ENCODE measurements around the gene MAP3K2.
"Not testable (repeated sequence)": the region's sequence is repeated elsewhere in the genome, so short reads cannot be mapped to it uniquely, and the experiment has no call there.

The MAP3K2 gene

GRCh38 chr2:127413200-127413599, 25.4 kb upstream of the MAP3K2 start:
- no peak overlapping the region for H3K27ac ChIP-seq (ENCODE audit: low read depth, low read length, severe bottlenecking)
- H3K4me3 ChIP-seq (ENCODE audit: extremely low read depth, insufficient read depth, low read length, poor library complexity, severe bottlenecking), result no peak overlapping the region
- H3K36me3 ChIP-seq (ENCODE audit: control insufficient read depth, insufficient read depth, low read length), result no peaks in the 10 kb centered on the region
- no CpG with 5 or more reads among the region's 3 CpGs for WGBS, 2 experiments (ENCODE audit: insufficient coverage in 2 of 2)
- H3K9me3 ChIP-seq (ENCODE audit: control insufficient read depth, low read length), result peaks cover 7% of the 10 kb centered on the region
- H3K4me1 ChIP-seq (ENCODE audit: control insufficient read depth, insufficient read depth, low read length, poor library complexity, severe bottlenecking), result peaks cover 15% of the 10 kb centered on the region

DNA sequence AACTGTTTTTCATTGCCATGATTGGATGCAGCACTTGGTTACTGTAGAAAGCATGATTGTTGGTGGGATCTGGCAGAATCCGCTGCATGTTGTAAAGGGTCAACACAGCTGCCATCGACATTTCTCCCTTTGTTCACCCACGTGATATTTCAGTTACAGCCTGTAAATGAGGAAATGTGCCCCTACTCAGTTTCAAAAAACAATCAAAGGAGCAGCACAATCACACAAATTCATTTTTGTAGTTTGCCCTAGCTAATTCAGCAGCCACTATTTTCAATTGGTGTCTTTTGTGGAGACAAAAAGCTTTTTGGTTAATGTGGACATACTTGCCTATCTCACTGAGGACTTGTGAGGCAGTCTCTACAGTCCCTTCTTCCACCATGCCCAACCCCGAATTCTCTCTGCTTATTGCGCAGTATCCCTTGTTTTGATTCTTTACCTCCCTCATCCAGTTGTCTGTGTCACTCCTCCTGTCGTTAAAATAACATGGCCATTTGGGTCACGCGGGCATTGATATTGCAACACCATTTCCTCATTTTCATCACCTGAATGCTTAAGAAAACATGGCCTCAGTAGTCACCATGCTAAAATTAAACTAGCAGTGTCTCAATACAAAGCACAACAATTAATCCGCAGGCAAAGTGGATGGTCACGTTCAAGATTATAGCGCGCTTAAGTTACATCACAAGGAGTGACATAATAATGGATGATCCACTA, 24.0 kb upstream of the MAP3K2 start:
- no peak overlapping the region for H3K4me3 ChIP-seq (ENCODE audit: extremely low read depth, insufficient read depth, low read length, poor library complexity, severe bottlenecking)

DNA sequence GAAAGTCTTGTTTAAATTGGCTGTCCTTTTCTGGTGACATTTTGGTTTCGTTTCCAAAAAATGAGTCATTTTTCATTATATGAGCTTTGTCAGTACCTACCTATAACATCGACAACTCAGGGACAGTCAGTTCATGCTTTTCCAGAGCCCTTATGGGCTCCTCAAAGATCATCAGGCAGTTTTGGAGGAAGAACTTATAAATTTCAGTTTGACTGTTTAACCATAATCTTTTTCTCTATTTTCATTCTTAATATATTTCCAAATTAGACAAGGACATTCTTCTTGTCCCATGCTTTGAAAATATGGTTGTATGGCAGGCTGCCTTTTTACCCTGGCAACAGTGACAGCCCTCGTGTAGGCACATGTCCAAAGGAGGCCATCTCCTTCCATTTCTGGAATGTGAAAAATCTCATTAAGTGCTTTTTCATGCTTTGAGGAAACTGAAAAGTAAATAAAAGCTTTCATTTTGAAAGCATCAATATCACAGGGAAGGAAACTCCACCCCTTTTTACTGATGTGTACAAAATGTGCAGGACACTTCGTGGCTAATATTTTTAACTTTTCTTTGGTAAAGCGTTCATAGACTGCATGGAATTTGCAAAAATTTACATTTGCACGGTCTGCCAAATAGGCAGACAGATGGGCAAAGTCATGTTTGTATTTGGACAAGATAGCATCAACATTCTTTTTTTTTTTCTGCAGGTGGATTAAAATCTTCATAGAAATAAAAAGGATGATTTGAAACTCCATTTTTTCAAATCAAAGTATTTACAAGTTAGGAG, 23.3 kb upstream of the MAP3K2 start:
- Histone ChIP-seq H3K4me1 (ENCODE audit: control insufficient read depth, insufficient read depth, low read length, poor library complexity, severe bottlenecking) (peaks cover 19% of the 10 kb centered on the region), H3K36me3 (ENCODE audit: control insufficient read depth, insufficient read depth, low read length) (no peaks in the 10 kb centered on the region), H3K9me3 (ENCODE audit: control insufficient read depth, low read length) (peaks cover 7% of the 10 kb centered on the region), H3K4me3 (ENCODE audit: extremely low read depth, insufficient read depth, low read length, poor library complexity, severe bottlenecking) (no peak overlapping the region), H3K27ac (ENCODE audit: low read depth, low read length, severe bottlenecking) (no peak overlapping the region)
- WGBS, 2 experiments (ENCODE audit: insufficient coverage in 2 of 2), result 92 to 93% methylated on average over 4 to 5 of the region's 6 CpGs

More for the DNA sequence above, 24.0 kb upstream of the MAP3K2 start:
- no peaks in the 10 kb centered on the region for H3K36me3 ChIP-seq (ENCODE audit: control insufficient read depth, insufficient read depth, low read length)
- peaks cover 20% of the 10 kb centered on the region for H3K4me1 ChIP-seq (ENCODE audit: control insufficient read depth, insufficient read depth, low read length, poor library complexity, severe bottlenecking)
- no peak overlapping the region for H3K27ac ChIP-seq (ENCODE audit: low read depth, low read length, severe bottlenecking)
- H3K9me3 ChIP-seq (ENCODE audit: control insufficient read depth, low read length), result peaks cover 7% of the 10 kb centered on the region
- WGBS, 2 experiments (ENCODE audit: insufficient coverage in 2 of 2), result 84 to 88% methylated on average over 11 to 12 of the region's 12 CpGs

DNA sequence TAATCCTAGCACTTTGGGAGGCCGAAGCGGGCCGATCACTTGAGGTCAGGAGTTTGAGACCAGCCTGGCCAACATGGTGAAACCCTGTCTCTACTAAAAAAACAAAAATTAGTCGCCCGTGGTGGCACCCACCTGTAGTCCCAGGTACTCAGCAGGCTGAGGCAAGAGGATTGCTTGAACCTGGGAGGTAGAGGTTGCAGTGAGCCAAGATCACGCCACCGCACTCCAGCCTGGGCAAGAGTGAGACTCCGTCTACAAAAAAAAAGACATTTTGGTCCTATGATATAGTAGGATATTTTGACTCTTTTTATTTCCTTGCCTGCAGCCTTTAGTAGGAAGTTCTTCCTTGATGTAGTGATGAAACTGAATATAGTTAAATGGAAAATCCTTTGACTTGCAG, 21.9 kb upstream of the MAP3K2 start:
- H3K36me3 ChIP-seq (ENCODE audit: control insufficient read depth, insufficient read depth, low read length); H3K27ac ChIP-seq (ENCODE audit: low read depth, low read length, severe bottlenecking); H3K9me3 ChIP-seq (ENCODE audit: control insufficient read depth, low read length); H3K4me3 ChIP-seq (ENCODE audit: extremely low read depth, insufficient read depth, low read length, poor library complexity, severe bottlenecking): not testable (repeated sequence)
- peaks cover 30% of the 10 kb centered on the region for H3K4me1 ChIP-seq (ENCODE audit: control insufficient read depth, insufficient read depth, low read length, poor library complexity, severe bottlenecking)
- WGBS, 2 experiments (ENCODE audit: insufficient coverage in 2 of 2), result 84 to 96% methylated on average over 3 to 8 of the region's 8 CpGs

- WGBS, 2 experiments (ENCODE audit: insufficient coverage in 2 of 2), result 61 to 74% methylated on average over 5 to 9 of the region's 10 CpGs
- peak overlapping the region; percentile 36 for H3K4me3 ChIP-seq (ENCODE audit: extremely low read depth, insufficient read depth, low read length, poor library complexity, severe bottlenecking)
- peaks cover 7% of the 10 kb centered on the region for H3K9me3 ChIP-seq (ENCODE audit: control insufficient read depth, low read length)
- H3K4me1 ChIP-seq (ENCODE audit: control insufficient read depth, insufficient read depth, low read length, poor library complexity, severe bottlenecking), result peaks cover 31% of the 10 kb centered on the region
- H3K36me3 ChIP-seq (ENCODE audit: control insufficient read depth, insufficient read depth, low read length), result no peaks in the 10 kb centered on the region
- H3K27ac ChIP-seq (ENCODE audit: low read depth, low read length, severe bottlenecking), result peak overlapping the region; percentile 95
Observed at GRCh38 chr2:127408807-127409099, 21.0 kb upstream of the MAP3K2 start.

DNA sequence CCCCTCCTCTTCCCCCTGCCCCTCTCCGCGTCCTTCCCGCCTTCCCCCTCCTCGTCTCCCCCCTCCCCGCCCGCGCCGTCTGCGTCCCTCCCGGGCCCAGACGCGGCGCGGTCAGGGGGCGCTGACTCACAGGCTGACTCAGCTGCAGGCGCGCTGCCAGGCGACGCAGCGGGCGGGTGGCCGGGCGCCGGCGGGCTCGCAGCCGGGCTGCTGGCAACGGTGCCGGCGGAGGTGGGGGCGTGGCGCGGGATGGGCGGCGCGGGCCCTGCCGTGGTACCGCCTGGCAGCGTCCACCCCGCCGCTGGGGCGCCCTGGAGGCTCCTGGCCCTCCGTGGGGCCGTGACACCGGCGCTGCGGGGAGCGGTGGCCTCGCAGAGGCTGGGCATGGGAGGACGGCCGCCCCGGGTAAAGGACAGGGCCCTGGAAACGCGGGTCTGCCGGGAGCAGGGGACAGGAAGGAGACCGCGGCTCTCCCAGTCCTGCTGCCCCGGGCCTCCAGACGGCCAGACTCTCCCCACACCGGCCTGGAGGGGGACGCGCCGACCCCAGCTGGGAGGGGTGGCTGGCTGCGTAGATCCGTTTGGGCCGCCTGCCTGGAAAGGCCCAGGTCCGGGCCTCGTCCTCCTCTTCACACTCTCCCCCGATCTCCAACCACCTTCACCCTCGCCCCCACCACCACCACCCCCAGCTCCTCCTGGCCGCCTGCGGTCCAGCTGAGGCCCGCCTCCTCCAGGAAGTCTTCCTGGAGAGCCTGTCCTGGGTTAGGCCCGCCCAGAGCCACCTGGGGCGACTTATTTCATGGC, 20.4 kb upstream of the MAP3K2 start:
- Histone ChIP-seq H3K4me3 (ENCODE audit: extremely low read depth, insufficient read depth, low read length, poor library complexity, severe bottlenecking) (peak overlapping the region; percentile 36), H3K36me3 (ENCODE audit: control insufficient read depth, insufficient read depth, low read length) (no peaks in the 10 kb centered on the region), H3K4me1 (ENCODE audit: control insufficient read depth, insufficient read depth, low read length, poor library complexity, severe bottlenecking) (peaks cover 31% of the 10 kb centered on the region), H3K9me3 (ENCODE audit: control insufficient read depth, low read length) (peaks cover 7% of the 10 kb centered on the region), H3K27ac (ENCODE audit: low read depth, low read length, severe bottlenecking) (peak overlapping the region; percentile 95)
- 2 to 6% methylated on average over 31 to 67 of the region's 75 CpGs for WGBS, 2 experiments (ENCODE audit: insufficient coverage in 2 of 2)

DNA sequence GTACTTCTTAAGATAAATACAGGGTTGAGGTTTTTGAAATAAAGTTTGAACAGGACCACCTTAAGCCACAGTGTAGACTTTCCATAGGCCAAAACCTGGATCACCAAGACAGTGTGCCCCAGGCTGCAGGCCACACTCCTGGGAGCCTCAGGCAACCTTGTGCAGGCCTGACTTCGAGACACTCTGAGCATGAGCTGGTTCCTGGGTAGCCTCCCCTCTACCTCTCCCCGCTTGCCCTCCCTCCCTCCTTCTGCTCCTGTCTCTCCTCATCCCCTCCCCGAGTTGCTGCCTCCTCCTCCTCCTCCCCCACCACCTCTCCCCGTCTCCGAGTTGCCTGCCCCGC, 19.9 kb upstream of the MAP3K2 start:
- Histone ChIP-seq H3K4me3 (ENCODE audit: extremely low read depth, insufficient read depth, low read length, poor library complexity, severe bottlenecking) (no peak overlapping the region), H3K36me3 (ENCODE audit: control insufficient read depth, insufficient read depth, low read length) (no peaks in the 10 kb centered on the region), H3K27ac (ENCODE audit: low read depth, low read length, severe bottlenecking) (peak overlapping the region; percentile 95), H3K9me3 (ENCODE audit: control insufficient read depth, low read length) (peaks cover 7% of the 10 kb centered on the region), H3K4me1 (ENCODE audit: control insufficient read depth, insufficient read depth, low read length, poor library complexity, severe bottlenecking) (peaks cover 31% of the 10 kb centered on the region)
- 5% methylated on average over 2 of the region's 6 CpGs; no CpG with 5 or more reads in 1 of the 2 experiments for WGBS, 2 experiments (ENCODE audit: insufficient coverage in 2 of 2)

- no peaks in the 10 kb centered on the region for H3K36me3 ChIP-seq (ENCODE audit: control insufficient read depth, insufficient read depth, low read length)
- no peak overlapping the region for H3K4me3 ChIP-seq (ENCODE audit: extremely low read depth, insufficient read depth, low read length, poor library complexity, severe bottlenecking)
- H3K4me1 ChIP-seq (ENCODE audit: control insufficient read depth, insufficient read depth, low read length, poor library complexity, severe bottlenecking), result peaks cover 34% of the 10 kb centered on the region
- H3K27ac ChIP-seq (ENCODE audit: low read depth, low read length, severe bottlenecking), result no peak overlapping the region
- WGBS, 2 experiments (ENCODE audit: insufficient coverage in 2 of 2), result 93 to 95% methylated on average over 7 to 8 of the region's 9 CpGs
- peaks cover 3% of the 10 kb centered on the region for H3K9me3 ChIP-seq (ENCODE audit: control insufficient read depth, low read length)
Observed at GRCh38 chr2:127407091-127407490, 19.3 kb upstream of the MAP3K2 start.

- Histone ChIP-seq H3K36me3 (ENCODE audit: control insufficient read depth, insufficient read depth, low read length) (no peaks in the 10 kb centered on the region), H3K27ac (ENCODE audit: low read depth, low read length, severe bottlenecking) (no peak overlapping the region), H3K4me3 (ENCODE audit: extremely low read depth, insufficient read depth, low read length, poor library complexity, severe bottlenecking) (no peak overlapping the region), H3K9me3 (ENCODE audit: control insufficient read depth, low read length) (no peaks in the 10 kb centered on the region), H3K4me1 (ENCODE audit: control insufficient read depth, insufficient read depth, low read length, poor library complexity, severe bottlenecking) (peaks cover 41% of the 10 kb centered on the region)
- no CpG with 5 or more reads among the region's 2 CpGs for WGBS, 2 experiments (ENCODE audit: insufficient coverage in 2 of 2)
Observed at GRCh38 chr2:127406454-127406853, 18.7 kb upstream of the MAP3K2 start.

DNA sequence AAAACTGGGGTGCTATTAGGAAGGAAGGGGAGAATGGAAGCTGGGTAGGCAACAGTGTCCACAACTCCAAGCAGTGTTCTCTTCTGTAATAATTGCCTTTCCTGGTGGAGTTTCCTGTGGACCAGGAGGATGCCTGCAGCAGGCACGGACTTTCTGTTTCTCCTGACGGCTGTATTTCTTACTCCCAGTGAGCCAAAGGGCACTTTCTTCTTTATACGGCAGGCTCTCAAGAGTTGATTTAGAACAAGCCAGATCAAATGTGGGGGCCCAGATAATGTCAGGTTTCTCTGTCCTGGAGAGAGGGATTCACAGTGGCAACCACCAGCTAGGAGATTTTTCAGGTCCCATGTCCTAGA, 17.5 kb upstream of the MAP3K2 start:
- Histone ChIP-seq H3K9me3 (ENCODE audit: control insufficient read depth, low read length) (no peaks in the 10 kb centered on the region), H3K27ac (ENCODE audit: low read depth, low read length, severe bottlenecking) (no peak overlapping the region), H3K4me3 (ENCODE audit: extremely low read depth, insufficient read depth, low read length, poor library complexity, severe bottlenecking) (no peak overlapping the region), H3K36me3 (ENCODE audit: control insufficient read depth, insufficient read depth, low read length) (no peaks in the 10 kb centered on the region), H3K4me1 (ENCODE audit: control insufficient read depth, insufficient read depth, low read length, poor library complexity, severe bottlenecking) (peaks cover 43% of the 10 kb centered on the region)
- WGBS, 2 experiments (ENCODE audit: insufficient coverage in 2 of 2), result 82 to 87% methylated on average over 2 to 3 of the region's 3 CpGs

Data from mesodermal cell (in vitro differentiated cells).